GM06990 (cell line): ENCODE measurements around the gene NR1I2.

Source experiments
- DNase-seq: peaks from one replicate; pipeline ENCODE4 v3.0.0-alpha.2; 2011; ENCODE audit not compliant: insufficient read length; ENCODE audit errors: extremely low read depth
- H3K27me3 ChIP-seq: replicated peaks from 2 replicates; pipeline ENCODE4 v1.6.0; 2011; ENCODE audit warnings: low read length; ENCODE audit not compliant: control insufficient read depth, insufficient read depth
- H3K36me3 ChIP-seq: 2 replicates; pipeline ENCODE4 v1.5.1; 2011; ENCODE audit warnings: low read length; ENCODE audit not compliant: control insufficient read depth, insufficient read depth
- H3K4me3 ChIP-seq: replicated peaks from 2 replicates; pipeline ENCODE4 v1.5.1; 2011; ENCODE audit warnings: low read depth, mild to moderate bottlenecking, control low read depth, low read length
- CTCF ChIP-seq: IDR thresholded peaks from 2 replicates; pipeline ENCODE4 v1.5.1; 2011; ENCODE audit warnings: low read length, control low read depth, mild to moderate bottlenecking, inconsistent platforms; ENCODE audit not compliant: insufficient read depth, poor library complexity, severe bottlenecking

NR1I2 gene

GRCh38 chr3:119762876-119763275 is 19.0 kb upstream of the NR1I2 start:
- Histone ChIP-seq H3K4me3 (no peak overlapping the region), H3K36me3 (no peaks in the 10 kb centered on the region), H3K27me3 (no peaks in the 10 kb centered on the region)
- no peak for DNase-seq
- TF ChIP-seq CTCF, result no peak

- TF ChIP-seq CTCF, result no peak
- Histone ChIP-seq H3K27me3 (no peaks in the 10 kb centered on the region), H3K36me3 (no peaks in the 10 kb centered on the region), H3K4me3 (no peak overlapping the region)
- DNase-seq, result no peak
These were observed 18.4 kb upstream of the NR1I2 start for GRCh38 chr3:119763466-119763865.

- Histone ChIP-seq H3K4me3 (no peak overlapping the region), H3K36me3 (no peaks in the 10 kb centered on the region), H3K27me3 (no peaks in the 10 kb centered on the region)
- no peak for TF ChIP-seq CTCF
- no peak for DNase-seq
These were observed 16.7 kb upstream of the NR1I2 start for GRCh38 chr3:119765239-119765638.

GRCh38 chr3:119767936-119768601 is 13.8 kb upstream of the NR1I2 start:
- DNase-seq, result no peak
- Histone ChIP-seq H3K27me3 (no peaks in the 10 kb centered on the region), H3K4me3 (no peak overlapping the region), H3K36me3 (no peaks in the 10 kb centered on the region)
- no peak for TF ChIP-seq CTCF

- H3K4me3 ChIP-seq, result no peak overlapping the region
- no peak for TF ChIP-seq CTCF
- no peaks in the 10 kb centered on the region for H3K36me3 ChIP-seq
- DNase-seq, result no peak
- H3K27me3 ChIP-seq, result no peaks in the 10 kb centered on the region
These were observed 13.1 kb upstream of the NR1I2 start for GRCh38 chr3:119768668-119769393.
